CD4-positive, alpha-beta T cell (primary cell): Measurements from ENCODE around the gene IKZF2. TPM values are rescaled to one million over a fixed set of nuclear protein-coding genes. Genes with fewer than 3 reads are reported as not detected.

Experiments
- ATAC-seq: fragments of 200-7000 bp; cut with Tn5 transposase; one replicate; pipeline ENCODE4 v1.10.0; 2022; ENCODE audit warnings: mild to moderate bottlenecking; ENCODE audit not compliant: poor library complexity
- CTCF ChIA-PET: fragments of 350-600 bp; sonication (Branson Sonifier 250); formaldehyde crosslinking; loops from one replicate; lab custom pipeline; 2021; ENCODE audit warnings: antibody characterized with exemption, inconsistent platforms; lab: Charles Lee
- POLR2A ChIA-PET: fragments of 350-600 bp; sonication (Branson Sonifier 250); formaldehyde crosslinking; loops from one replicate; lab custom pipeline; 2021; ENCODE audit warnings: antibody characterized with exemption, inconsistent platforms; lab: Charles Lee
- DNase-seq, 14 experiments: peaks; one replicate each; pipeline ENCODE4 v3.0.0-alpha.2; 2013 to 2020; ENCODE audit warnings: mixed read lengths in 2 of 14
- H3K27ac ChIP-seq, 2 donors: one replicate each; pipeline versions ENCODE4 v1.5.1 to v1.7.0; 2013; ENCODE audit warnings: low read length in 2 of 2, low read depth in 1 of 2, mild to moderate bottlenecking in 1 of 2
- H3K27me3 ChIP-seq, 2 experiments: 1 replicate in 1 of 2; 2 replicates in 1 of 2; pipeline versions ENCODE4 v1.6.1 to v1.7.0; 2013; ENCODE audit warnings: low read length in 2 of 2, control low read depth in 1 of 2, mild to moderate bottlenecking in 1 of 2, moderate library complexity in 1 of 2; ENCODE audit not compliant: insufficient read depth in 2 of 2, control insufficient read depth in 1 of 2
- H3K36me3 ChIP-seq: one replicate; pipeline ENCODE4 v1.6.1; 2013; ENCODE audit warnings: low read length, control low read depth; ENCODE audit not compliant: insufficient read depth
- H3K4me1 ChIP-seq: one replicate; pipeline ENCODE4 v1.6.1; 2013; ENCODE audit warnings: low read length, control low read depth; ENCODE audit not compliant: insufficient read depth
- H3K4me3 ChIP-seq: one replicate; pipeline ENCODE4 v1.5.1; 2013; ENCODE audit warnings: mild to moderate bottlenecking, low read length, moderate library complexity
- H3K9me3 ChIP-seq, 2 experiments: 1 replicate in 1 of 2; 2 replicates in 1 of 2; pipeline versions ENCODE4 v1.6.1 to v1.7.0; 2013; ENCODE audit warnings: low read length in 2 of 2, mild to moderate bottlenecking in 2 of 2, control low read depth in 1 of 2, moderate library complexity in 1 of 2; ENCODE audit not compliant: control insufficient read depth in 1 of 2, insufficient read depth in 1 of 2
- H3K27ac Mint-ChIP-seq: one replicate; pipeline ENCODE4 v1.8.0; 2020; ENCODE audit warnings: mixed read lengths
- H3K27me3 Mint-ChIP-seq: one replicate; pipeline ENCODE4 v1.8.0; 2021; ENCODE audit warnings: mixed read lengths
- H3K36me3 Mint-ChIP-seq: one replicate; pipeline ENCODE4 v1.8.0; 2021; ENCODE audit warnings: low read depth, mixed read lengths
- H3K4me1 Mint-ChIP-seq: one replicate; pipeline ENCODE4 v1.8.0; 2021; ENCODE audit warnings: low read depth, mixed read lengths
- H3K4me3 Mint-ChIP-seq: one replicate; pipeline ENCODE4 v1.8.0; 2020; ENCODE audit warnings: mild to moderate bottlenecking, mixed read lengths
- H3K9me3 Mint-ChIP-seq: one replicate; pipeline ENCODE4 v1.8.0; 2020; ENCODE audit warnings: mixed read lengths
- intact Hi-C, 2 experiments: fragments of 100-400 bp; cut with DNase I in 1 of 2; cut with micrococcal nuclease in 1 of 2; formaldehyde crosslinking; loops; one replicate each; pipeline versions ENCODE4 v1.15.1 to v1.9.0; 2023 to 2025; cut with DNase I, micrococcal nuclease
- total RNA-seq, 174 experiments: library from RNA in 2 of 174; stranded (reverse) in 2 of 174; gene quantifications; one replicate each; pipeline ENCODE4 v1.2.3 and lab custom pipeline; 2021 to 2026
- TF ChIP-seq, protein P1 (sequence below): fragments of 200-600 bp; IDR thresholded peaks from one replicate; pipeline ENCODE4 v1.8.0; 2022; ENCODE audit warnings: antibody characterized with exemption, mild to moderate bottlenecking

Gene IKZF2
- total RNA-seq, 2 experiments from 2014 or later: 8.7 to 8.9 TPM

DNA sequence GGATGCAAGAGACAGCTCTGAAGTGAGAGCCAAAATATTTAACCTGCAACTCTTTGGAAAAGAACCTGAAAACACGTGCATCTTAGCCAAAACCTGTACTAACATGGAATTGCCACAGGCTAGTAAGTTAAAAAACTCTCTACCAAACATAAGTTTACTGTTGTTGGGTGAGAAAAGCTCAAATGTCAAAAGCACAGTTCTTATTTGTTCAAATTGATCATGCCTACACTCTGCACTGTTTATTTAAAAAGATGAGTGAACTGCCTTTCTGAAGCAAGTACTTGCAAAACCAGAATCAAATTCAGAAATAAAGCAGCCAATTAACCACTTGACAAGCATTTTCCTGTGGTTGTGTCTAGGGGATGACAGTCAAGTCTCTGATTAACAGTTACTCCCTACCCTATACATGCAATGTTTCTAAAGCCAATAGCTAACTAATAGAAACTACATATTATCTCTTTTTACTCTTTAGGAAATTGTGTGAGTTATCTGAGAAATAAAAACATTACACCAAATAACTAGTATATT is 5.6 kb downstream of the IKZF2 start:
- peak overlapping the region; percentile 30 for H3K4me3 ChIP-seq
- intact Hi-C loops: no loop called here
- CTCF ChIA-PET: no interaction called here
- peak overlapping the region; percentile 50 for H3K4me3 Mint-ChIP-seq
- H3K27ac ChIP-seq: no peak overlapping the region
- no peaks in the 10 kb centered on the region for H3K4me1 ChIP-seq
- POLR2A ChIA-PET: interaction anchor here (0.6 kb wide), 1 partner anchor 167 kb away, joined by 3 read pairs; no protein-coding TSS in a partner anchor
- DNase-seq (no peak), ATAC-seq (no peak)
- H3K27ac Mint-ChIP-seq: peak overlapping the region; percentile 28
- H3K36me3 ChIP-seq: no peaks in the 10 kb centered on the region
- peaks cover 16% of the 10 kb centered on the region for H3K27me3 Mint-ChIP-seq
- H3K9me3 Mint-ChIP-seq: no peaks in the 10 kb centered on the region
- H3K9me3 ChIP-seq: no peaks in the 10 kb centered on the region
- peaks cover 0 to 12% of the 10 kb centered on the region in 2 experiments for H3K27me3 ChIP-seq
- peaks cover 7% of the 10 kb centered on the region for H3K36me3 Mint-ChIP-seq
- TF ChIP-seq, protein P1, sequence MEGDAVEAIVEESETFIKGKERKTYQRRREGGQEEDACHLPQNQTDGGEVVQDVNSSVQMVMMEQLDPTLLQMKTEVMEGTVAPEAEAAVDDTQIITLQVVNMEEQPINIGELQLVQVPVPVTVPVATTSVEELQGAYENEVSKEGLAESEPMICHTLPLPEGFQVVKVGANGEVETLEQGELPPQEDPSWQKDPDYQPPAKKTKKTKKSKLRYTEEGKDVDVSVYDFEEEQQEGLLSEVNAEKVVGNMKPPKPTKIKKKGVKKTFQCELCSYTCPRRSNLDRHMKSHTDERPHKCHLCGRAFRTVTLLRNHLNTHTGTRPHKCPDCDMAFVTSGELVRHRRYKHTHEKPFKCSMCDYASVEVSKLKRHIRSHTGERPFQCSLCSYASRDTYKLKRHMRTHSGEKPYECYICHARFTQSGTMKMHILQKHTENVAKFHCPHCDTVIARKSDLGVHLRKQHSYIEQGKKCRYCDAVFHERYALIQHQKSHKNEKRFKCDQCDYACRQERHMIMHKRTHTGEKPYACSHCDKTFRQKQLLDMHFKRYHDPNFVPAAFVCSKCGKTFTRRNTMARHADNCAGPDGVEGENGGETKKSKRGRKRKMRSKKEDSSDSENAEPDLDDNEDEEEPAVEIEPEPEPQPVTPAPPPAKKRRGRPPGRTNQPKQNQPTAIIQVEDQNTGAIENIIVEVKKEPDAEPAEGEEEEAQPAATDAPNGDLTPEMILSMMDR: no peak
- H3K4me1 Mint-ChIP-seq: peaks cover 32% of the 10 kb centered on the region

DNA sequence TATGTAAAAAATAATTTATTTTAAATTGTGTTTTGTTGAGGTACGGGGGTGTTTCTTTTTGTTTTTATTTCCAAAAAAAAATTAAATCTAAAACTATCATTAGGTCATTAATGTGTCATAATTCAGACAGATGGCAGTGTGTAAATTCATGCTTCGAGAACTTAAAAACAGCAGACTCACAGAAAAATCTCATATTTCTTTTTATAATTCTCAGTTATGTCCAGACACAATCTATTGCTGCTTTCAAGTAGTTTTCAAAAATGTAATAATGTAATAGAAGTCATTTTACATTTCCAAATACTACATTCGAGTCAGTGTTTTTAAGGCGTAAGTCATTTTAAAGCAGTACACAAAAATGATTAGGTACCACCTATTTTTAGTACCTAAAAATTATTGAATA is 14.3 kb downstream of the IKZF2 start:
- no peak for DNase-seq
- intact Hi-C loops: no loop called here
- H3K36me3 Mint-ChIP-seq: no peaks in the 10 kb centered on the region
- no peaks in the 10 kb centered on the region for H3K36me3 ChIP-seq
- ChIA-PET POLR2A (no interaction called here), CTCF (interaction anchor here (1.1 kb wide), 1 partner anchor 26 kb away, joined by 4 read pairs; no protein-coding TSS in a partner anchor)
- TF ChIP-seq, protein P1: no peak
- no peak overlapping the region for H3K4me3 ChIP-seq
- no peaks in the 10 kb centered on the region for H3K27me3 ChIP-seq
- no peaks in the 10 kb centered on the region for H3K27me3 Mint-ChIP-seq
- no peaks in the 10 kb centered on the region for H3K4me1 ChIP-seq
- ATAC-seq: no peak
- H3K9me3 ChIP-seq: no peaks in the 10 kb centered on the region
- H3K27ac Mint-ChIP-seq: no peak overlapping the region
- H3K4me3 Mint-ChIP-seq: no peak overlapping the region
- no peak overlapping the region for H3K27ac ChIP-seq
- H3K4me1 Mint-ChIP-seq: peaks cover 12% of the 10 kb centered on the region
- H3K9me3 Mint-ChIP-seq: no peaks in the 10 kb centered on the region

GRCh38 chr2:213129311-213129710 is 22.1 kb downstream of the IKZF2 start:
- TF ChIP-seq, protein P1: no peak
- ChIA-PET POLR2A (no interaction called here), CTCF (no interaction called here)
- Mint-ChIP-seq H3K4me3 (no peak overlapping the region), H3K36me3 (no peaks in the 10 kb centered on the region), H3K4me1 (peaks cover 29% of the 10 kb centered on the region), H3K27ac (peak overlapping the region; percentile 3), H3K9me3 (no peaks in the 10 kb centered on the region), H3K27me3 (no peaks in the 10 kb centered on the region)
- no peak for DNase-seq
- H3K27me3 ChIP-seq: no peaks in the 10 kb centered on the region
- no peaks in the 10 kb centered on the region for H3K36me3 ChIP-seq
- H3K27ac ChIP-seq: no peak overlapping the region
- no peak overlapping the region for H3K4me3 ChIP-seq
- H3K4me1 ChIP-seq: no peaks in the 10 kb centered on the region
- H3K9me3 ChIP-seq: no peaks in the 10 kb centered on the region
- intact Hi-C loops: no loop called here
- ATAC-seq: no peak
